Endothelial cell of umbilical vein (primary cell): ENCODE data around the gene SLC35G6. TPM values are rescaled to one million over a fixed set of nuclear protein-coding genes. Genes with fewer than 3 reads are reported as not detected.

Source experiments
- BruUV-seq: library from RNA; stranded (reverse); fragments of 400-500 nt; replicated peaks from 2 replicates; lab custom pipeline; 2021; lab: Mats Ljungman, UMichigan
- CTCF ChIA-PET: fragments of 300-600, 350-600 bp; sonication (Branson Sonifier 250); formaldehyde crosslinking; loops from one replicate; lab custom pipeline; 2021; ENCODE audit warnings: antibody characterized with exemption, inconsistent platforms; lab: Charles Lee
- POLR2A ChIA-PET: fragments of 300-600, 350-600 bp; sonication (Branson Sonifier 250); formaldehyde crosslinking; loops from one replicate; lab custom pipeline; 2021; ENCODE audit warnings: antibody characterized with exemption, inconsistent platforms; lab: Charles Lee
- DNase-seq: peaks from one replicate; pipeline ENCODE4 v3.0.0-alpha.2; 2011; ENCODE audit warnings: low read depth, low spot score
- FAIRE-seq: peaks from 2 replicates; lab custom pipeline; 2011; peaks lifted over from hg19 to GRCh38; lab: Jason Lieb, UNC
- H2AFZ ChIP-seq: 2 replicates; pipeline ENCODE4 v1.6.0; 2012; ENCODE audit warnings: low read depth, low read length, control low read depth, inconsistent platforms
- H3K27ac ChIP-seq: 2 replicates; pipeline ENCODE4 v1.5.1; 2011; ENCODE audit warnings: low read depth, mild to moderate bottlenecking, control low read depth, low read length, moderate library complexity; ENCODE audit not compliant: insufficient read depth
- H3K27me3 ChIP-seq, 2 experiments: 2 replicates each; pipeline versions ENCODE4 v1.6.0 to v1.6.1; 2011; ENCODE audit warnings: low read length in 2 of 2, mixed read lengths in 1 of 2; ENCODE audit not compliant: control insufficient read depth in 2 of 2, insufficient read depth in 2 of 2
- H3K36me3 ChIP-seq, 2 experiments: 2 replicates in 1 of 2; 3 replicates in 1 of 2; pipeline ENCODE4 v1.5.1; 2011; ENCODE audit warnings: low read length in 2 of 2, mild to moderate bottlenecking in 1 of 2, moderate library complexity in 1 of 2; ENCODE audit not compliant: control insufficient read depth in 2 of 2, insufficient read depth in 2 of 2; ENCODE audit errors: extremely low read depth in 1 of 2
- H3K4me1 ChIP-seq: 3 replicates; pipeline ENCODE4 v1.5.1; 2011; ENCODE audit warnings: mild to moderate bottlenecking, low read length; ENCODE audit not compliant: control insufficient read depth, insufficient read depth; ENCODE audit errors: extremely low read depth
- H3K4me2 ChIP-seq: 2 replicates; pipeline ENCODE4 v1.6.1; 2011; ENCODE audit warnings: low read length, control low read depth, mixed read lengths; ENCODE audit not compliant: insufficient read depth
- H3K4me3 ChIP-seq, 3 experiments: fragments of 200-600 bp in 1 of 3; sonication (generic), shearing (Covaris generic) in 1 of 3; replicated peaks in 1 of 3; 2 replicates each; pipeline ENCODE4 v1.5.1; 2011 to 2016; ENCODE audit warnings: control low read depth in 3 of 3, low read length in 3 of 3, mild to moderate bottlenecking in 2 of 3, inconsistent platforms in 1 of 3, low read depth in 1 of 3, moderate library complexity in 1 of 3; ENCODE audit not compliant: insufficient read depth in 1 of 3
- H3K79me2 ChIP-seq: 2 replicates; pipeline ENCODE4 v1.6.0; 2012; ENCODE audit warnings: low read length, inconsistent platforms; ENCODE audit not compliant: control insufficient read depth, insufficient read depth
- H3K9ac ChIP-seq: replicated peaks from 2 replicates; pipeline ENCODE3; 2011; ENCODE audit warnings: low read length, control low read depth; ENCODE audit not compliant: insufficient read depth; ENCODE audit errors: extremely low read depth
- H3K9me1 ChIP-seq: replicated peaks from 3 replicates; pipeline ENCODE4 v1.6.0; 2011; ENCODE audit warnings: mild to moderate bottlenecking, low read length; ENCODE audit not compliant: control insufficient read depth, insufficient read depth; ENCODE audit errors: extremely low read depth
- H3K9me3 ChIP-seq: replicated peaks from 2 replicates; pipeline ENCODE4 v1.5.1; 2012; ENCODE audit warnings: low read length, inconsistent platforms; ENCODE audit not compliant: control insufficient read depth, insufficient read depth
- H4K20me1 ChIP-seq: replicated peaks from 2 replicates; pipeline ENCODE3; 2011; ENCODE audit warnings: mild to moderate bottlenecking, low read length; ENCODE audit not compliant: control insufficient read depth, insufficient read depth; ENCODE audit errors: extremely low read depth
- CTCF ChIP-seq, 2 donors: IDR thresholded peaks; 1 replicate in 1 of 2; 2 replicates in 1 of 2; pipeline ENCODE4 v1.5.1; 2011; ENCODE audit warnings: low read length in 2 of 2, mild to moderate bottlenecking in 2 of 2, moderate library complexity in 2 of 2, control low read depth in 1 of 2, inconsistent platforms in 1 of 2, low read depth in 1 of 2; ENCODE audit not compliant: insufficient read depth in 1 of 2; ENCODE audit errors: extremely low read depth in 1 of 2
- EZH2 ChIP-seq: IDR thresholded peaks from 2 replicates; pipeline ENCODE4 v1.6.1; 2012; ENCODE audit warnings: borderline replicate concordance, low read depth, mild to moderate bottlenecking, moderate library complexity, low read length, inconsistent platforms; ENCODE audit not compliant: severe bottlenecking
- FOS ChIP-seq: IDR thresholded peaks from 2 replicates; pipeline ENCODE4 v1.6.1; 2011; ENCODE audit warnings: mild to moderate bottlenecking, low read length, moderate library complexity, borderline replicate concordance; ENCODE audit not compliant: insufficient read depth
- GATA2 ChIP-seq: IDR thresholded peaks from 2 replicates; pipeline ENCODE4 v1.7.0; 2011; ENCODE audit warnings: low read depth, mild to moderate bottlenecking, moderate library complexity, mixed read lengths, low read length; ENCODE audit not compliant: insufficient read length, insufficient read depth
- JUN ChIP-seq: IDR thresholded peaks from 2 replicates; pipeline ENCODE4 v1.6.1; 2011; ENCODE audit warnings: borderline replicate concordance, low read depth; ENCODE audit not compliant: insufficient read length, insufficient read depth
- MAX ChIP-seq: IDR thresholded peaks from 2 replicates; pipeline ENCODE4 v1.6.1; 2011; ENCODE audit not compliant: insufficient read depth, insufficient read length
- MYC ChIP-seq: IDR thresholded peaks from one replicate; pipeline ENCODE4 v1.6.1; 2011; ENCODE audit warnings: mild to moderate bottlenecking, low read depth, low read length
- POLR2A ChIP-seq: IDR thresholded peaks from 2 replicates; pipeline ENCODE4 v1.6.1; 2012; ENCODE audit warnings: low read depth, mild to moderate bottlenecking, control low read depth, low read length
- POLR2AphosphoS5 ChIP-seq: IDR thresholded peaks from 2 replicates; pipeline ENCODE4 v1.6.1; 2012; ENCODE audit warnings: low read depth, mild to moderate bottlenecking, control low read depth, low read length, moderate library complexity; ENCODE audit not compliant: insufficient read depth
- dilution Hi-C: fragments of 300-500 bp; cut with MboI; formaldehyde crosslinking; loops from one replicate; pipeline ENCODE4 v1.15.0; 2019; ENCODE audit warnings: low sequenced_read_pairs; ENCODE audit not compliant: extremely low pct_ligation_motif_present
- intact Hi-C: fragments of 100-400 bp; cut with micrococcal nuclease; formaldehyde crosslinking; loops from one replicate; pipeline ENCODE4 v1.10.0; 2022
- polyA plus RNA-seq, 4 experiments: library from polyadenylated mRNA; depleted of rRNA in 3 of 4; stranded (reverse) in 3 of 4; unstranded in 1 of 4; fragments of >200 nt; gene quantifications; 2 replicates each; pipeline versions ENCODE4 v1.2.1 to v1.2.3, GENCODE V29; 2011 to 2012; ENCODE audit warnings: missing spikeins in 1 of 4
- total RNA-seq: library from RNA; stranded (reverse); gene quantifications from 2 replicates; pipeline ENCODE4 v1.2.3, GENCODE V29; 2021

The SLC35G6 gene
- total and polyA plus RNA-seq, 2 donors (not counting 3 experiments of a cell fraction or from before 2014, with no cell fraction given) = not detected

- dilution Hi-C loops (no loop called here), intact Hi-C loops (no loop called here)
- H4K20me1 ChIP-seq = no peaks in the 10 kb centered on the region
- DNase-seq (no peak), FAIRE-seq (no peak)
- CTCF ChIA-PET = interaction anchor here (1.7 to 2.6 kb wide), 2 partner anchors 67 to 148 kb away, joined by 9 to 12 read pairs; no protein-coding TSS in a partner anchor
- H3K4me1 ChIP-seq = no peaks in the 10 kb centered on the region
- H3K9ac ChIP-seq = no peak overlapping the region
- no peaks in the 10 kb centered on the region for H3K27me3 ChIP-seq
- H3K36me3 ChIP-seq = peaks cover 36 to 58% of the 10 kb centered on the region in 2 experiments
- POLR2A ChIA-PET = no interaction called here
- no peak overlapping the region for H2AFZ ChIP-seq
- peaks cover 2% of the 10 kb centered on the region for H3K79me2 ChIP-seq
- no peak overlapping the region for H3K4me2 ChIP-seq
- H3K27ac ChIP-seq = no peak overlapping the region
- no peaks in the 10 kb centered on the region for H3K9me1 ChIP-seq
- TF ChIP-seq EZH2 = no peak
- no peak for TF ChIP-seq MAX
- no peak for TF ChIP-seq MYC
- no peak for TF ChIP-seq JUN
- no peak for TF ChIP-seq POLR2AphosphoS5
- no peak for TF ChIP-seq FOS
- no peak for TF ChIP-seq POLR2A
- no peak for TF ChIP-seq CTCF (IDR thresholded peaks at IDR 0.05; ENCODE audit: extremely low read depth in 1 of 2, insufficient read depth in 1 of 2, low read depth in 1 of 2, low read length in 2 of 2)
- TF ChIP-seq GATA2 = no peak
- no peak overlapping the region for H3K4me3 ChIP-seq
- no TSS peak for BruUV-seq
- no peaks in the 10 kb centered on the region for H3K9me3 ChIP-seq
These were observed 22.3 kb downstream of the SLC35G6 start for GRCh38 chr17:7503521-7503920.
